K562 (cell line): ENCODE data around the gene ARHGAP26.

ENCODE experiments used
- CBFA2T3 ChIP-seq: fragments of 450-650 bp; IDR thresholded peaks from 2 replicates; pipeline ENCODE4 v1.6.1; 2017
- CTCF ChIP-seq, 3 experiments: IDR thresholded peaks in 2 of 3; conservative IDR thresholded peaks in 1 of 3; 2 replicates each; pipeline ENCODE4 v1.5.1; 2011 to 2012; ENCODE audit warnings: low read length in 3 of 3, mild to moderate bottlenecking in 3 of 3, control low read depth in 2 of 3, improper control_type of control experiment in 1 of 3, inconsistent platforms in 1 of 3, low read depth in 1 of 3, mixed read lengths in 1 of 3, moderate library complexity in 1 of 3; ENCODE audit not compliant: insufficient read depth in 2 of 3
- ELF1 ChIP-seq: fragments of 200-800 bp; sonication (Bioruptor generic); IDR thresholded peaks from 2 replicates; pipeline ENCODE4 v1.6.1; 2016; ENCODE audit warnings: missing genetic modification characterization, missing compliant biosample characterization
- KDM5B ChIP-seq: fragments of 200-600 bp; sonication (generic); IDR thresholded peaks from 2 replicates; pipeline ENCODE4 v1.6.1; 2012; ENCODE audit warnings: low read depth, mild to moderate bottlenecking, moderate library complexity, low read length, control low read depth, inconsistent platforms; ENCODE audit not compliant: insufficient replicate concordance
- KLF1 ChIP-seq: fragments of 450-650 bp; IDR thresholded peaks from 2 replicates; pipeline ENCODE4 v1.6.1; 2016; ENCODE audit warnings: missing genetic modification characterization, missing compliant biosample characterization
- MCM5 ChIP-seq: fragments of 450-650 bp; IDR thresholded peaks from 2 replicates; pipeline ENCODE4 v1.6.1; 2016; ENCODE audit warnings: low read depth
- NCOA2 ChIP-seq, 2 experiments: fragments of 450-650 bp; IDR thresholded peaks; 2 replicates each; pipeline ENCODE4 v1.6.1; 2018; ENCODE audit warnings: mild to moderate bottlenecking in 2 of 2, moderate library complexity in 1 of 2; ENCODE audit not compliant: partially characterized antibody in 2 of 2
- NFIX ChIP-seq: fragments of 250-450 bp; sonication (Bioruptor Pico); IDR thresholded peaks from 2 replicates; pipeline ENCODE4 v1.4.0; 2020; ENCODE audit warnings: low read depth, mild to moderate bottlenecking, moderate library complexity
- POLR2AphosphoS2 ChIP-seq: IDR thresholded peaks from 2 replicates; pipeline ENCODE4 v1.6.1; 2012; ENCODE audit warnings: low read length, improper control_type of control experiment
- POLR2AphosphoS5 ChIP-seq: IDR thresholded peaks from 2 replicates; pipeline ENCODE4 v1.6.1; 2011; ENCODE audit warnings: mild to moderate bottlenecking, low read depth, low read length, moderate library complexity; ENCODE audit not compliant: control insufficient read depth, insufficient read depth
- SMARCC2 ChIP-seq: fragments of 450-650 bp; IDR thresholded peaks from 2 replicates; pipeline ENCODE4 v1.6.1; 2017; ENCODE audit warnings: antibody characterized with exemption, moderate library complexity, mild to moderate bottlenecking, low read depth
- SP1 ChIP-seq: sonication (generic); formaldehyde crosslinking; IDR thresholded peaks from 2 replicates; pipeline ENCODE4 v1.8.1; 2022; ENCODE audit warnings: mild to moderate bottlenecking, missing genetic modification reagents
- THRA ChIP-seq: fragments of 450-650 bp; IDR thresholded peaks from 2 replicates; pipeline ENCODE4 v1.6.1; 2017; ENCODE audit warnings: mild to moderate bottlenecking, moderate library complexity
- ZNF274 ChIP-seq: IDR thresholded peaks from 2 replicates; pipeline ENCODE4 v1.6.1; 2011; ENCODE audit warnings: low read depth, mild to moderate bottlenecking, low read length, moderate library complexity, borderline replicate concordance

GRCh38 chr5:142981886-142982820 lies 212.0 kb downstream of the ARHGAP26 start:
- TF ChIP-seq THRA, result no peak
- no peak for TF ChIP-seq CBFA2T3
- TF ChIP-seq POLR2AphosphoS2, result no peak
- TF ChIP-seq KLF1 (tag), result no peak
- TF ChIP-seq SP1 (CRISPR knock-in tag), result no peak
- TF ChIP-seq CTCF (IDR thresholded peaks at IDR 0.05 in 2 of 3, conservative IDR thresholded peaks at IDR 0.05 in 1 of 3; ENCODE audit: insufficient read depth in 2 of 3, low read depth in 1 of 3, low read length in 3 of 3), result no peak
- no peak for TF ChIP-seq NFIX (CRISPR knock-in tag)
- no peak for TF ChIP-seq POLR2AphosphoS5
- no peak for TF ChIP-seq SMARCC2
- TF ChIP-seq ELF1 (tag), result no peak
- no peak for TF ChIP-seq ZNF274
- no peak for TF ChIP-seq NCOA2 (IDR thresholded peaks at IDR 0.05; ENCODE audit: partially characterized antibody in 2 of 2)
- TF ChIP-seq MCM5, result no peak
- TF ChIP-seq KDM5B, result no peak
